Measurements from ENCODE around the gene DHX29. TPM values are rescaled to one million over a fixed set of nuclear protein-coding genes. Genes with fewer than 3 reads are reported as not detected.

The DHX29 gene
- total RNA-seq, 1 donor from 2014 or later, result 25.1 TPM

DNA sequence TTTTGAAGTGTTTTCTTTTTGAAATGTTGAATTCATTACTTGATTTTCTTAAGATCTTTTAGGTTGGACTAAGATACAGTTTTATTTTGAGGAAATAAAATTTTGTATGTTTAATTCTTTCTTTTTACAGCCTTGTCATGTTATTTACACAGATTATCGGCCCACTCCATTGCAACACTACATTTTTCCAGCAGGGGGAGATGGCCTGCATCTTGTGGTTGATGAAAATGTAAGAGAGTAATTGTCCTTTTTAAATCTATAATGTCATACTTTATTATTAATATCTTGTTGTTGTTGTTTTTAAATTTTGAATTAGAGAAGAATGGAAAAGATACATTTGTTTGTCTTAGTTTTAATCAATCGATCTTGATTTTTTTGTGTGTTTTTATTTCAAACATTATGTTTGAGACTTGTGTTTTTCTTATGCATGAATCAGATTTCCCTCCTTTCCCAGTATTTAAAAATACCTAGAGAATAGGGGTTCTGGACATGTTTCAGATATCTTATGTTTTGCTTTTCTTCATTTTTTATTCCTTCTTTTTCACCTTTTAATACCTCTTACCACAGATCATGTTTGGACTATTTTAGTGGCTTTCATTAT is 37.0 kb upstream of the DHX29 start:
- TF ChIP-seq, protein P1, sequence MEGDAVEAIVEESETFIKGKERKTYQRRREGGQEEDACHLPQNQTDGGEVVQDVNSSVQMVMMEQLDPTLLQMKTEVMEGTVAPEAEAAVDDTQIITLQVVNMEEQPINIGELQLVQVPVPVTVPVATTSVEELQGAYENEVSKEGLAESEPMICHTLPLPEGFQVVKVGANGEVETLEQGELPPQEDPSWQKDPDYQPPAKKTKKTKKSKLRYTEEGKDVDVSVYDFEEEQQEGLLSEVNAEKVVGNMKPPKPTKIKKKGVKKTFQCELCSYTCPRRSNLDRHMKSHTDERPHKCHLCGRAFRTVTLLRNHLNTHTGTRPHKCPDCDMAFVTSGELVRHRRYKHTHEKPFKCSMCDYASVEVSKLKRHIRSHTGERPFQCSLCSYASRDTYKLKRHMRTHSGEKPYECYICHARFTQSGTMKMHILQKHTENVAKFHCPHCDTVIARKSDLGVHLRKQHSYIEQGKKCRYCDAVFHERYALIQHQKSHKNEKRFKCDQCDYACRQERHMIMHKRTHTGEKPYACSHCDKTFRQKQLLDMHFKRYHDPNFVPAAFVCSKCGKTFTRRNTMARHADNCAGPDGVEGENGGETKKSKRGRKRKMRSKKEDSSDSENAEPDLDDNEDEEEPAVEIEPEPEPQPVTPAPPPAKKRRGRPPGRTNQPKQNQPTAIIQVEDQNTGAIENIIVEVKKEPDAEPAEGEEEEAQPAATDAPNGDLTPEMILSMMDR (IDR thresholded peaks at IDR 0.05; ENCODE audit: unreplicated experiment), result peak; percentile 91
- H3K36me3 Mint-ChIP-seq (ENCODE audit: insufficient read depth), result peaks cover 30% of the 10 kb centered on the region
- no peak overlapping the region for H3K27ac Mint-ChIP-seq
- DNase-seq (ENCODE audit: low spot score, unreplicated experiment), result peak; percentile 17
- no peak overlapping the region for H3K4me3 Mint-ChIP-seq (ENCODE audit: low read depth)
- H3K4me1 Mint-ChIP-seq (ENCODE audit: low read depth), result no peaks in the 10 kb centered on the region
- H3K27me3 Mint-ChIP-seq, result no peaks in the 10 kb centered on the region
- no peaks in the 10 kb centered on the region for H3K9me3 Mint-ChIP-seq (ENCODE audit: low read depth)

DNA sequence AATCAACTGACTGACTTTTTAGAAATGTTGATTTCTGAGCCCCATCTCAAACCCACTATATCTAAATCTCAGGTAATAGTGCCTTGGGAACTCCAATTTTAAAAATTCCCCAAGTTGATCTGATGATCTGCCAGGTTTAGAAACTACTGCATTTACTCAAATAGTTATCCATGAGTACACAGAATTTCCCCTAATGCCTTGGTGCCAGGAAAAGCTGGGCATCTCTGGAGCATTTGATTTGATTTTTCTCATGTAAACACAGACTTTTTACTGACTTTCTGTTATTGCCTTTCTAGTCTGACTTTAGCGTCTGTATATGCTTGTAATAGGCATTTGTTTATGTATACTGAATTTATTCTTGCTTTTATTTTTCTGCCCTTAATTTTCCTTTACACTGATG is 36.1 kb upstream of the DHX29 start:
- Mint-ChIP-seq H3K36me3 (ENCODE audit: insufficient read depth) (peaks cover 27% of the 10 kb centered on the region), H3K27ac (peak overlapping the region; percentile 31), H3K27me3 (no peaks in the 10 kb centered on the region), H3K4me1 (ENCODE audit: low read depth) (no peaks in the 10 kb centered on the region), H3K9me3 (ENCODE audit: low read depth) (no peaks in the 10 kb centered on the region), H3K4me3 (ENCODE audit: low read depth) (no peak overlapping the region)
- no peak for DNase-seq (ENCODE audit: low spot score, unreplicated experiment)
- TF ChIP-seq, protein P1 (IDR thresholded peaks at IDR 0.05; ENCODE audit: unreplicated experiment), result no peak

DNA sequence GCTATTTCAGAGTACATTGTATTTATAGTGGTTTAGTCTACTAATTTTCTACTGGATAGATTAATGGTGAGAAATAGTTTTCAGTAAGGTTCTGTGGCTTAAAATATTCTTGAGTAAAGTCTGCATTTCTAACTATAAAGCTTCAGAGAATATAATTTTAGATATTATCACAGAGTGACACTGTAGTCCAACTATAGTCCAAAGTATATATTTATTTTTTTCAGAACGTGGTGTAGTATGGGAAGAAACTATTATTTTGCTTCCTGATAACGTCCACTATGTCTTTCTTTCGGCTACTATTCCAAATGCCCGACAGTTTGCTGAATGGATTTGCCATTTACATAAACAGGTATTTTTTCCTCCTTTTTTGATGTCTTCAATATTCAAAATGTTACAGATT is 35.6 kb upstream of the DHX29 start:
- Mint-ChIP-seq H3K9me3 (ENCODE audit: low read depth) (no peaks in the 10 kb centered on the region), H3K4me1 (ENCODE audit: low read depth) (no peaks in the 10 kb centered on the region), H3K27me3 (no peaks in the 10 kb centered on the region), H3K4me3 (ENCODE audit: low read depth) (no peak overlapping the region), H3K27ac (peak overlapping the region; percentile 31), H3K36me3 (ENCODE audit: insufficient read depth) (peaks cover 27% of the 10 kb centered on the region)
- no peak for DNase-seq (ENCODE audit: low spot score, unreplicated experiment)
- TF ChIP-seq, protein P1 (IDR thresholded peaks at IDR 0.05; ENCODE audit: unreplicated experiment), result no peak

DNA sequence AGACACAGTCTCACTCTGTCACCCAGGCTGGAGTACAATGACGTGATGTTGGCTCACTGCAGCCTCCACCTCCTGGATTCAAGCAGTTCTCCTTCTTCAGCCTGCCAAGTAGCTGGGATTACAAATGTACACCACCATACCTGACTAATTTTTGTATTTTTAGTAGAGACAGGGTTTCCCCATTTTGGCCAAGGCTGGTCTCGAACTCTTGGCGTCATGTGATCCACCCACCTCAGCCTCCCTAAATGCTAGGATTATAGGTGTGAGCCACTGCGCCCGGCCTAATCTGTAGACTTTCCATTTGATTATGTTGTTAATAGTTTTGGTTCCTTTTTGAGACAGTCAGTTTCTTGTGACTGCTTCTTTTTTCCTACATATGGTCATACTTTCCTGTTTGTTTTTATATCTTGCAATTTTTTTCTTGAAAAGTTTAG is 31.3 kb upstream of the DHX29 start:
- Mint-ChIP-seq H3K4me1 (ENCODE audit: low read depth) (no peaks in the 10 kb centered on the region), H3K9me3 (ENCODE audit: low read depth) (no peaks in the 10 kb centered on the region), H3K36me3 (ENCODE audit: insufficient read depth) (peaks cover 6% of the 10 kb centered on the region), H3K27ac (peak overlapping the region; percentile 37), H3K27me3 (no peaks in the 10 kb centered on the region), H3K4me3 (ENCODE audit: low read depth) (no peak overlapping the region)
- DNase-seq (ENCODE audit: low spot score, unreplicated experiment), result no peak
- TF ChIP-seq, protein P1 (IDR thresholded peaks at IDR 0.05; ENCODE audit: unreplicated experiment), result no peak

DNA sequence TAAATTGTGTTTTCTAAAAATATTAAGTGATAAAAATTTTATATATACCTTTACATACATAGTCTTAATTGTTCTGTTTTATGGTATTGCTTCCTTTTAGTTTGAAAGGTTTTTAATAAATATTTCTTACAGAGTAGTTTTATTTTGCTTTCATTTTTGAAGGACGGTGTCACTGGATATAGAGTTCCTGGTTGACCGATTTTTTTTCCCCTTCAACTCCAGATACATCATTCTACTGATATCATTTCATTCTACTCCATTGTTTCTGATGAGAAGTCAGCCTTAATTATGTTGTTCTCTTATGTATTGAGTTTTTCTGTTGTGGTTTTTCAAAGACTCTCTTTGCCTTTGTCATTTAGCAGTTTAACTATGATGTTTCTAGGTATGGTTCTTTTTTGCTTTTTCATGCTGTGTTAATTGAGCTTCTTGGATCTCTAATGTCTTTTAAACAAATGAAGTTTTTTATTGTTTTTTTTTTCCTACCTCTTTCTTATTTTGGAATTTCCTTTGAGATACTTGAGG is 30.7 kb upstream of the DHX29 start:
- DNase-seq (ENCODE audit: low spot score, unreplicated experiment), result no peak

More for the DNA sequence above, 30.7 kb upstream of the DHX29 start:
- Mint-ChIP-seq H3K27me3 (no peaks in the 10 kb centered on the region), H3K9me3 (ENCODE audit: low read depth) (no peaks in the 10 kb centered on the region), H3K36me3 (ENCODE audit: insufficient read depth) (peaks cover 9% of the 10 kb centered on the region), H3K4me3 (ENCODE audit: low read depth) (no peak overlapping the region), H3K27ac (no peak overlapping the region), H3K4me1 (ENCODE audit: low read depth) (no peaks in the 10 kb centered on the region)
- TF ChIP-seq, protein P1 (IDR thresholded peaks at IDR 0.05; ENCODE audit: unreplicated experiment), result no peak
